Measurements from ENCODE around the gene DNTTIP2. TPM values are rescaled to one million over a fixed set of nuclear protein-coding genes. Genes with fewer than 3 reads are reported as not detected.

DNTTIP2 gene, protein sequence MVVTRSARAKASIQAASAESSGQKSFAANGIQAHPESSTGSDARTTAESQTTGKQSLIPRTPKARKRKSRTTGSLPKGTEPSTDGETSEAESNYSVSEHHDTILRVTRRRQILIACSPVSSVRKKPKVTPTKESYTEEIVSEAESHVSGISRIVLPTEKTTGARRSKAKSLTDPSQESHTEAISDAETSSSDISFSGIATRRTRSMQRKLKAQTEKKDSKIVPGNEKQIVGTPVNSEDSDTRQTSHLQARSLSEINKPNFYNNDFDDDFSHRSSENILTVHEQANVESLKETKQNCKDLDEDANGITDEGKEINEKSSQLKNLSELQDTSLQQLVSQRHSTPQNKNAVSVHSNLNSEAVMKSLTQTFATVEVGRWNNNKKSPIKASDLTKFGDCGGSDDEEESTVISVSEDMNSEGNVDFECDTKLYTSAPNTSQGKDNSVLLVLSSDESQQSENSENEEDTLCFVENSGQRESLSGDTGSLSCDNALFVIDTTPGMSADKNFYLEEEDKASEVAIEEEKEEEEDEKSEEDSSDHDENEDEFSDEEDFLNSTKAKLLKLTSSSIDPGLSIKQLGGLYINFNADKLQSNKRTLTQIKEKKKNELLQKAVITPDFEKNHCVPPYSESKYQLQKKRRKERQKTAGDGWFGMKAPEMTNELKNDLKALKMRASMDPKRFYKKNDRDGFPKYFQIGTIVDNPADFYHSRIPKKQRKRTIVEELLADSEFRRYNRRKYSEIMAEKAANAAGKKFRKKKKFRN
- total RNA-seq: 15.9 and 16.1 TPM in 2 replicates

DNA sequence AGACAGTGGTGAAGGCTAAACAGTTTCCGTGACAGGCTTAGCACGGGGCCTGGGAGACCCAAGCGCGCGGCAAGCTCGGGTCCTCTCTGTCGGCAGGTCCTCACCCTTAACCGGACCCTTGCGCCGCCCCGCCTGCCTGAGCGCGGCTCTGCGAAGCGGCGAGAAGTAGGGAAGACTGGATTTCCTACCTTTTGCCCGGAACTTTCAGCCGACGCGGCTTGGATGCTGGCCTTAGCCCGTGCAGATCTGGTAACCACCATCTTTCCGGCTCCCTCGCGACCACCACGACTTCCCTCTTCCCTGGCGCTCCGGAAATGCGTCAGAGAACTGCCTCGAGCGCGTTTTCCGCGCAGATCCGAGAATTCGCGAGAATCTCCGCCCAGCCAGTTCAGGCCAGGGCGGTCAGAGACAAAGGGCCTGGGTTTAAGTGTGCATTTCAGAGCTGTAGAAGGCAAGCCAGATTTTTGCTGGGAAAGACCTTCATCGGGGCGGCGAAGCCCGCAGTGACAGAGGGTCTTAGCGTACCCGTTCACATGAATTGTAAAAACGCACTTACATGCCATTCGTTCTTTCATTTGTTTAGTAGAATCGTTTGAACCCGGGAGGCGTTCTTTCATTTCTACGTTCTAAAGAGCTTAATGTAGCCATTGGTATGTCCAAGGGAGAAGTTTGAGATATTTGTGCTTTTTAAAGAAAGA, at the start of gene DNTTIP2:
TSS of gene DNTTIP2 (minus strand) at position 318 of the 698 bp plus-strand sequence. CDS start at position 260, 58 bp downstream.

DNA sequence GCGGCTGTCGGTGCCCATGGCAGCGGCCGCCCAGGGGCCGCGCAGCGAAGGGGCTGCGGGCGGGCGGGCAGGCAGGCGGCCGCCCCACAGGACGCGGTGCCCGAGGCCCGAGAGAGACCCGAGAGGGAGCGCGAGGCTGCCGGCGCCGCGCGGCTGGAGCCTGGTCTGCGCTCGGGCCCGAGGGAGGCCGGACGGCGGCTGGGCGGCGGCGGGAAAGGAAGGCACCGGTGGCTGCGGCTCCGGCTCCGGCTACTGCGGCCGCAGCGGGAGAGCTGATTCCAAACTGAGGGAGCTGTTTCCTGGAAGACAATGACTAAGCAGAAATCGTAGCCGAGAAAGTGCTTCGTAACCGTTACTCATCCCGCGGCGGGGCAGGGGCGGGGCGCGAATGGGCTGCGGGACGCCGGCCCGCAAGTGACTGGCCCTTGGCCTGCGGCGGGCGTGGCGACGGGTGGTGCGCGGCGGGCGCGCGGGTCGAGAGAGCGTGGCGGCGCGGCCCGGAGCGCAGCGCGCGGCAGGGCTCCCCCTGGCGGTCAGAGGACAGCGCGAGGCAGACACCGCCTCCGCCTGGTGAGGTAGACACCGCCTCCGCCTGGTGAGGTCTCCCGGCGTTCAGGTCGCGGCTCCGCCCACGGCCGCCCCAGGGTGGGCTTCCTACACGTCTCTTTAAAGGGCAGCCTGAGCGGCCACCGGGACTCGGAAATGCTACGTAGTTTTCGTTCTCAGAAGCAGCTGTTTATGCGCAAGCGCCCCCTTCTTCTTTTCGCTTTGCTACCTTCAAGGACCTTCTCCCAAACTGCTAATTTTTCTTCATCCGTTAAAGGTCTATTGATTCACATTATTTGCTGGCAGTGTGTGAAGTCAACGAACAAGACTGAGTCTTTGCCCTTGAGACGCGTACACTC, 30.4 kb upstream of the DNTTIP2 start, which contains the start of gene GCLM:
TSS of gene GCLM (minus strand) at position 285 of the 905 bp plus-strand sequence. CDS start at position 18, 267 bp downstream.

Other genes starting within 250 kb of the DNTTIP2 start
- gene BCAR3, start 197.4 kb downstream of the DNTTIP2 start, total RNA-seq: 15.0 and 24.9 TPM in 2 replicates
- 16.2 and 17.9 TPM in 2 replicates for gene GCLM, start 30.2 kb upstream of the DNTTIP2 start, total RNA-seq
- 0.16 and 0.34 TPM in 2 replicates for gene ABCA4, start 241.9 kb upstream of the DNTTIP2 start, total RNA-seq